GM23338 (cell line): ENCODE measurements around the gene NTNG1. TPM values are rescaled to one million over a fixed set of nuclear protein-coding genes. Genes with fewer than 3 reads are reported as not detected.

ENCODE experiments used
- ATAC-seq: fragments of 200-7000 bp; cut with Tn5 transposase; 3 replicates; pipeline ENCODE4 v1.9.1; 2020
- DNase-seq: peaks from one replicate; pipeline ENCODE4 v3.0.0-alpha.2; 2015; ENCODE audit warnings: low spot score
- H2AFZ ChIP-seq: fragments of 200-600 bp; sonication (generic); 2 replicates; pipeline ENCODE4 v1.8.0; 2016; ENCODE audit warnings: antibody characterized with exemption, mild to moderate bottlenecking, moderate library complexity
- H3F3A ChIP-seq: fragments of 200-600 bp; sonication (generic); replicated peaks from 2 replicates; pipeline ENCODE4 v1.8.0; 2017; ENCODE audit warnings: antibody characterized with exemption, mixed run types, low read depth
- H3K27ac ChIP-seq: fragments of 200-600 bp; sonication (generic); 2 replicates; pipeline ENCODE4 v1.6.1; 2016; ENCODE audit warnings: low read depth
- H3K27me3 ChIP-seq: fragments of 200-600 bp; sonication (generic); 2 replicates; pipeline ENCODE4 v1.8.0; 2016; ENCODE audit warnings: mild to moderate bottlenecking, mixed run types, moderate library complexity; ENCODE audit not compliant: insufficient read depth
- H3K36me3 ChIP-seq: fragments of 200-600 bp; sonication (generic); 2 replicates; pipeline ENCODE4 v1.8.0; 2016; ENCODE audit warnings: mild to moderate bottlenecking; ENCODE audit not compliant: insufficient read depth
- H3K4me1 ChIP-seq: fragments of 200-600 bp; sonication (generic); 2 replicates; pipeline ENCODE4 v1.8.0; 2016; ENCODE audit warnings: mild to moderate bottlenecking, moderate library complexity; ENCODE audit not compliant: insufficient read depth
- H3K4me2 ChIP-seq: fragments of 200-600 bp; sonication (generic); 2 replicates; pipeline ENCODE4 v1.7.1; 2017; ENCODE audit warnings: mixed run types
- H3K4me3 ChIP-seq: fragments of 200-600 bp; sonication (generic); 2 replicates; pipeline ENCODE4 v1.6.1; 2016; ENCODE audit warnings: mixed run types
- H3K79me2 ChIP-seq: fragments of 200-600 bp; sonication (generic); replicated peaks from 2 replicates; pipeline ENCODE4 v1.8.0; 2017; ENCODE audit warnings: mild to moderate bottlenecking; ENCODE audit not compliant: insufficient read depth
- H3K9me2 ChIP-seq: fragments of 200-600 bp; sonication (generic); 2 replicates; pipeline ENCODE4 v1.8.0; 2017; ENCODE audit not compliant: insufficient read depth
- H4K20me1 ChIP-seq: fragments of 200-600 bp; sonication (generic); replicated peaks from 2 replicates; pipeline ENCODE4 v1.8.0; 2017; ENCODE audit warnings: mild to moderate bottlenecking; ENCODE audit not compliant: insufficient read depth
- H3K27ac Mint-ChIP-seq: 2 replicates; pipeline ENCODE4 v1.8.0; 2020; ENCODE audit warnings: inconsistent platforms, mild to moderate bottlenecking, moderate library complexity, mixed read lengths
- H3K27me3 Mint-ChIP-seq: 3 replicates; pipeline ENCODE4 v1.8.0; 2022; ENCODE audit warnings: low read depth, mild to moderate bottlenecking, moderate library complexity, mixed read lengths, inconsistent platforms; ENCODE audit not compliant: insufficient read depth, poor library complexity
- H3K36me3 Mint-ChIP-seq: 3 replicates; pipeline ENCODE4 v1.8.0; 2021; ENCODE audit warnings: low read depth, mild to moderate bottlenecking, inconsistent platforms, moderate library complexity, mixed read lengths
- H3K4me1 Mint-ChIP-seq: 3 replicates; pipeline ENCODE4 v1.8.0; 2020; ENCODE audit warnings: mild to moderate bottlenecking, inconsistent platforms, mixed read lengths
- H3K4me3 Mint-ChIP-seq: 3 replicates; pipeline ENCODE4 v1.8.0; 2021; ENCODE audit warnings: moderate library complexity, mild to moderate bottlenecking, inconsistent platforms, mixed read lengths
- H3K9me3 Mint-ChIP-seq: 3 replicates; pipeline ENCODE4 v1.8.0; 2020; ENCODE audit warnings: moderate library complexity, mild to moderate bottlenecking, inconsistent platforms, mixed read lengths
- CREB1 ChIP-seq: fragments of 250-450 bp; sonication (Bioruptor Pico); IDR thresholded peaks from 2 replicates; pipeline ENCODE4 v1.5.0; 2020; ENCODE audit warnings: low read depth, mild to moderate bottlenecking, moderate library complexity
- REST ChIP-seq: IDR thresholded peaks from one replicate; pipeline ENCODE4 v1.6.1; 2018; ENCODE audit warnings: antibody characterized with exemption; ENCODE audit not compliant: unreplicated experiment
- ZNF462 ChIP-seq: fragments of 250-450 bp; sonication (Bioruptor Pico); IDR thresholded peaks from 2 replicates; pipeline ENCODE4 v1.5.0; 2020; ENCODE audit warnings: mild to moderate bottlenecking, moderate library complexity
- polyA plus RNA-seq: library from polyadenylated mRNA; unstranded; fragments of >200 nt; fragmentation: Nextera tagmentation; extraction: Ambion mirVana; gene quantifications from 2 replicates; pipeline ENCODE4 v1.2.1, GENCODE V29; 2016
- total RNA-seq: library from RNA; depleted of rRNA; stranded (reverse); fragments of >200 nt; shearing (Covaris generic); gene quantifications from 2 replicates; pipeline ENCODE4 v1.2.3, GENCODE V29; 2014

NTNG1 gene
- total and polyA plus RNA-seq, 2 experiments from 2014 or later: 7.2 to 10.3 TPM

GRCh38 chr1:107474877-107475612 is 334.2 kb downstream of the NTNG1 start (continued):
- TF ChIP-seq ZNF462: no peak

GRCh38 chr1:107477233-107477632 is 336.4 kb downstream of the NTNG1 start:
- H3K4me3 Mint-ChIP-seq: no peak overlapping the region
- no peaks in the 10 kb centered on the region for H3K9me3 Mint-ChIP-seq
- no peaks in the 10 kb centered on the region for H3K27me3 ChIP-seq
- no peaks in the 10 kb centered on the region for H3K36me3 ChIP-seq
- ATAC-seq: peak; percentile 41; the same call in 1 of the 3 replicates
- peak; percentile 57 for DNase-seq
- no peaks in the 10 kb centered on the region for H3K4me1 ChIP-seq
- H4K20me1 ChIP-seq: no peaks in the 10 kb centered on the region
- no peak overlapping the region for H3K27ac Mint-ChIP-seq
- H3K27me3 Mint-ChIP-seq: no peaks in the 10 kb centered on the region
- H2AFZ ChIP-seq: no peak overlapping the region
- H3K9me2 ChIP-seq: peaks cover 11% of the 10 kb centered on the region; the same call in 1 of the 2 replicates
- no peaks in the 10 kb centered on the region for H3K4me1 Mint-ChIP-seq
- no peak overlapping the region for H3K4me3 ChIP-seq
- no peak overlapping the region for H3K4me2 ChIP-seq
- H3K36me3 Mint-ChIP-seq: no peaks in the 10 kb centered on the region
- no peaks in the 10 kb centered on the region for H3F3A ChIP-seq
- no peaks in the 10 kb centered on the region for H3K79me2 ChIP-seq
- no peak overlapping the region for H3K27ac ChIP-seq
- TF ChIP-seq ZNF462 (no peak), REST (no peak), CREB1 (CRISPR knock-in tag) (no peak)
